ENCODE data around the gene FBXL12. TPM values are rescaled to one million over a fixed set of nuclear protein-coding genes. Genes with fewer than 3 reads are reported as not detected.

The FBXL12 gene
- total RNA-seq, 1 experiment from 2014 or later = 21.9 TPM

DNA sequence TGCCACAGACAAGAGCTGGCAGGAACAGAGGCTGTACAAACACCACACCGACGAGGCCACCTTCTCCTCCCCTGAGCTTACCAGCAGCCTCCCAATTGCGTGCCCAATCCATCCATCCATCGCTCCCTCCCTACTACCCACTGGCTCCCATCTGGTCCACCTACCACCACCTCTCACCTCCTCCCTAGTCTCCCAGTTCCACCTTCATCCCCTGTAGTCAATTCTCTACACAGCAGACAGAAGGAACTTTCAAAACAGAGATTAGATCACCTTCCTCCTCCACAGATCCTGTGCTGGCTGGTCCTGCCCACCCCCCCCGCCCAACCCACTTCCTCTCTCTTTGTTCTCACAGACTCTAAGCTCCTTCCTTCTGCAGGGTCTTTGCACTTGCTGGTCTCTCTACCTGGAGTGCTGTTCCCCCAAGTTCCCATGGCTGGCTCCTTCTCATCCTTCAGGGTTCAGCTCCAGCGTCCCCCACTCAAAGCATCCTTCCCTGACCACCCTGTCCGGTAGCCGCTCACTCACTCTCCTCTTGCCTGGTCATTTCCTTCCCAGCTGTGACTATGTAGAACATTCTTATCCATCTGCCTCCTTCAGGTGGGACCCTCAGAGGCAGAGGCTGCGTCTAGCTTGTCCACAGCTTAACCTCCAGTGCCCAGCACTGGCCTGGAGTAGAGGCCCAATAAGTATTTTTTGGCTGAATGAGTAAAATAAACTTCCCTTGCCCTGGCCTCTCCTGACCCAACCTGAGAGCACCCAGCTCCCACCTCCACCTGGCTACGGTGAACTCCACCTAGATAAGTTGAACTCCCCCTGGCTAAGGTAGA, 39.3 kb upstream of the FBXL12 start (continued):
- TF ChIP-seq, protein P1, sequence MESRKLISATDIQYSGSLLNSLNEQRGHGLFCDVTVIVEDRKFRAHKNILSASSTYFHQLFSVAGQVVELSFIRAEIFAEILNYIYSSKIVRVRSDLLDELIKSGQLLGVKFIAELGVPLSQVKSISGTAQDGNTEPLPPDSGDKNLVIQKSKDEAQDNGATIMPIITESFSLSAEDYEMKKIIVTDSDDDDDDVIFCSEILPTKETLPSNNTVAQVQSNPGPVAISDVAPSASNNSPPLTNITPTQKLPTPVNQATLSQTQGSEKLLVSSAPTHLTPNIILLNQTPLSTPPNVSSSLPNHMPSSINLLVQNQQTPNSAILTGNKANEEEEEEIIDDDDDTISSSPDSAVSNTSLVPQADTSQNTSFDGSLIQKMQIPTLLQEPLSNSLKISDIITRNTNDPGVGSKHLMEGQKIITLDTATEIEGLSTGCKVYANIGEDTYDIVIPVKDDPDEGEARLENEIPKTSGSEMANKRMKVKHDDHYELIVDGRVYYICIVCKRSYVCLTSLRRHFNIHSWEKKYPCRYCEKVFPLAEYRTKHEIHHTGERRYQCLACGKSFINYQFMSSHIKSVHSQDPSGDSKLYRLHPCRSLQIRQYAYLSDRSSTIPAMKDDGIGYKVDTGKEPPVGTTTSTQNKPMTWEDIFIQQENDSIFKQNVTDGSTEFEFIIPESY (IDR thresholded peaks at IDR 0.05; ENCODE audit: extremely low read depth, insufficient replicate concordance, low read length) = no peak
- no peak for TF ChIP-seq SP1 (IDR thresholded peaks at IDR 0.05; ENCODE audit: low read depth)
- no peak for TF ChIP-seq EZH2 (IDR thresholded peaks at IDR 0.05)
- no peak for TF ChIP-seq TCF7L2 (IDR thresholded peaks at IDR 0.05; ENCODE audit: borderline replicate concordance, extremely low read depth, insufficient read depth, insufficient read length)
- TF ChIP-seq YY1 (IDR thresholded peaks at IDR 0.05; ENCODE audit: extremely low read depth, insufficient replicate concordance, low read depth, low read length) = no peak
- no peak for TF ChIP-seq ZNF274 (IDR thresholded peaks at IDR 0.05; ENCODE audit: low read depth, low read length)
- no peak for TF ChIP-seq SRF (IDR thresholded peaks at IDR 0.05; ENCODE audit: low read depth)

DNA sequence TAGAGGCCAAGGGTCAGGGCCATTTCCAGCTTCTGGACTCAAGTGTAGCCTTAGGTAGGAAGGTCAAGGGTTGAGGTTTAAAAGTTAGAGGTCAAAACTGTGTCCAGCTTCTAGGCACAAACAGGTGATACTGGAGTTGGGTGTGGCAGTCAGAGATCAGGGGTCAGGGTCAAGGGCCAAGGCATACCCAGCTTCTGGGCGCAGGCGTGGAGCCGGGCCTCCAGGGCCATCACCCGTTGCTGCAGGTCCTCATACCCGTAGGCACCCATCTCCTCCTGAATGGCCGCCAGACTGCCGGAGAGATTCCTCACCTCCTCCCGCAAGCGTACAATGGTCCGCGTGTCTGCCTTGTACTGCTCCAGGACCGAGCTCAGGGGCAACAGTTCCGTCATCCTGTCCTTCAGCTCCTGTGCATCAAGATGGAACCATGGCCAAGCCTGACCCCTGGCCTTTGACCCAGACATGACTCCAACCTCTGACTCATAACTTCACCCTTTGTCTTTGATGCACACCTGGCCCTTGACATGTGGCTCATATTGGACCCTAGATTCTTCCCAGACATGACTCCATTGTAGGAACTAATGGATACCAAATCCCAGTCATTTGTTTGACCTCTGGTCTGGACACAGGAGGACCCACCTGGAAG, 38.3 kb upstream of the FBXL12 start:
- DNase-seq (ENCODE audit: low read depth, low spot score) (no peak), ATAC-seq (no peak)
- no peak overlapping the region for H3K27ac ChIP-seq (ENCODE audit: low read depth, low read length)
- H3K9me2 ChIP-seq (ENCODE audit: insufficient read depth) = no peaks in the 10 kb centered on the region
- H2AFZ ChIP-seq (ENCODE audit: low read depth, low read length, poor library complexity, severe bottlenecking) = no peak overlapping the region
- ChIA-PET RAD21 (ENCODE audit: low non-redundant PET in 1 of 2, low total read pairs in 2 of 2, uncharacterized antibody in 2 of 2, unreplicated experiment in 2 of 2) (no interaction called here), CTCF (interaction anchor here (0.7 kb wide), 1 partner anchor 51 kb away, joined by 3 read pairs; no protein-coding TSS in a partner anchor), POLR2A (no interaction called here)
- no peak overlapping the region for H3K4me3 ChIP-seq (replicated peaks in 1 of 2; ENCODE audit: low read depth in 1 of 2, low read length in 2 of 2)
- no peak overlapping the region for H3K4me2 ChIP-seq (ENCODE audit: low read length)
- no peaks in the 10 kb centered on the region for H3K79me2 ChIP-seq (ENCODE audit: insufficient read depth, low read length)
- H3K27me3 ChIP-seq (ENCODE audit: insufficient read depth, low read length) = no peaks in the 10 kb centered on the region
- no peak for TF ChIP-seq RAD21 (IDR thresholded peaks at IDR 0.05; ENCODE audit: low read depth)
- TF ChIP-seq SRF (IDR thresholded peaks at IDR 0.05; ENCODE audit: low read depth) = no peak
- no peak overlapping the region for H3K9ac ChIP-seq (ENCODE audit: low read length)
- H3K36me3 ChIP-seq (ENCODE audit: control insufficient read depth in 1 of 2, insufficient read depth in 2 of 2, low read length in 2 of 2) = peaks cover 0 to 2% of the 10 kb centered on the region in 2 experiments; a peak in 1 of 4 replicates
- peaks cover 0 to 13% of the 10 kb centered on the region in 2 experiments; a peak in 2 of 4 replicates for H3K4me1 ChIP-seq (ENCODE audit: control insufficient read depth in 1 of 2, insufficient read depth in 2 of 2, low read length in 2 of 2)
- H4K20me1 ChIP-seq (ENCODE audit: insufficient read depth) = no peaks in the 10 kb centered on the region
- no peaks in the 10 kb centered on the region for H3K9me3 ChIP-seq (ENCODE audit: control insufficient read depth in 1 of 2, insufficient read depth in 1 of 2, low read depth in 1 of 2, low read length in 2 of 2)
- no TSS peak for BruUV-seq (replicated peaks)
- intact Hi-C loops (cut with micrococcal nuclease) = no loop called here

All from HCT116 (cell line).